ENCODE data around the gene VAT1.

- TF ChIP-seq POLR2AphosphoS5 (IDR thresholded peaks at IDR 0.05) (no peak), CTCF (IDR thresholded peaks at IDR 0.05) (no peak)
Observed at GRCh38 chr17:43062984-43063638, 40.9 kb upstream of the VAT1 start.

Data from sigmoid colon (tissue), 4 donors.